HG03025 (cell line): Measurements from ENCODE around the gene PTRH2.
"Not testable (repeated sequence)": the region's sequence is repeated elsewhere in the genome, so short reads cannot be mapped to it uniquely, and the experiment has no call there.

Experiments
- ATAC-seq: cut with Tn5 transposase; IDR thresholded peaks from one replicate; pipeline ENCODE4 v1.9.1; 2021; ENCODE audit warnings: mild to moderate bottlenecking, moderate library complexity; ENCODE audit not compliant: unreplicated experiment, low FRiP score

Gene PTRH2

DNA sequence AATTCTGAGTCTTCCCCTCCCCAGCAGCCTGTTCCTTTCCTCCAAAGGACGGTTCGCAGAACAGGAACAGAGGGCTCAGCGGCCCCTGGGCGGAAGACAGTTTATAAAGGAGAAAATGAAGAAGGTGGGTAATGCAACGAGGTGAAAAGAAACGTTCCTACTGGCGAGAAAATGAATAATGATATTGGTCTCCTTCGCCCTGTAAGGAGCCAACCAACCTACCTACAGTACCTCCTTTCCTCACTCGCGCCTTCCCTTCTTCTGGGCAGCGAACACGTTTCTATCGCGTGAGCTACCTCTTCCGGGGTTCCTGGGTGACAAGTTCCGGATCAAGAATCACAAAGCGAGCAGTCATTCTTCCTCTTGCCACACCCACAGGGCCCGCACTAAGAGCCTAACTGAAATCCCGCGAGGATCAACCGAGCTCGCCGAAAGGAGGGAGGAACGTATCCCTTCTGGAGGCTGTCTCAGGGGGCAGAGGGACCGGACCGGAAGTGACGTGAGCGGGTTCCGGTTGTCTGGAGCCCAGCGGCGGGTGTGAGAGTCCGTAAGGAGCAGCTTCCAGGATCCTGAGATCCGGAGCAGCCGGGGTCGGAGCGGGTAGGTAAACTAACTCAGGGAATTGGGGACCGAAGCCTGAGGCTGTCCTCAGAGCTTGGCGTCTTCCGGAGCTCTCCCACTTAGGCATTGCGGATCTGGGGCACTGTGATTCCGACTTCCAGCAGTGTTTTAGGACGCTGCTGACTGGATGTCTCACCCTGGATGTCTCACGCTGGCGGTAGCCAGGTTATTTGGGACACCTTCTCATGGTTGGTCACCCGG lies at the start of gene PTRH2, which contains the start of gene VMP1:
TSS of gene PTRH2 (minus strand) at position 282 of the 822 bp plus-strand sequence. CDS start 9,452 bp downstream, outside the sequence.
TSS of gene VMP1 (plus strand) at position 506 of the 822 bp plus-strand sequence. CDS start 23,793 bp downstream, outside the sequence.
- peak; percentile 89 for ATAC-seq

GRCh38 chr17:59756236-59756818 lies 49.1 kb upstream of the PTRH2 start:
- no peak for ATAC-seq

DNA sequence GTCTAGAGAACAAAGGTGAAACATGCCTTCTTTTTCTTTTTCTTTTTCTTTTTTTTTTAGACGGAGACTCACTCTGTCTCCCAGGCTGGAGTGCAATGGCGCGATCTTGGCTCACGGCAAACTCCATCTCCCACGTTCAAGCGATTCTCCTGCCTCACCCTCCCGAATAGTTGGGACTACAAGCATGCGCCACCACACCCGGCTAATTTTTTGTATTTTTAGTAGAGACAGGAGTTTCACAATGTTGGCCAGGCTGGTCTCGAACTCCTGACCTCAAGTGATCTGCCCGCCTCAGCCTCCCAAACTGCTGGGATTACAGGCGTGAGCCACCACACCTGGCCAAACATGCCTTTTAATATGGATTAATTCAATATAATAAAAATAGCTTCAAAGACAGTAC lies 47.8 kb upstream of the PTRH2 start:
- ATAC-seq, result not testable (repeated sequence)

- no peak for ATAC-seq
Observed at GRCh38 chr17:59754552-59754951, 47.3 kb upstream of the PTRH2 start.

DNA sequence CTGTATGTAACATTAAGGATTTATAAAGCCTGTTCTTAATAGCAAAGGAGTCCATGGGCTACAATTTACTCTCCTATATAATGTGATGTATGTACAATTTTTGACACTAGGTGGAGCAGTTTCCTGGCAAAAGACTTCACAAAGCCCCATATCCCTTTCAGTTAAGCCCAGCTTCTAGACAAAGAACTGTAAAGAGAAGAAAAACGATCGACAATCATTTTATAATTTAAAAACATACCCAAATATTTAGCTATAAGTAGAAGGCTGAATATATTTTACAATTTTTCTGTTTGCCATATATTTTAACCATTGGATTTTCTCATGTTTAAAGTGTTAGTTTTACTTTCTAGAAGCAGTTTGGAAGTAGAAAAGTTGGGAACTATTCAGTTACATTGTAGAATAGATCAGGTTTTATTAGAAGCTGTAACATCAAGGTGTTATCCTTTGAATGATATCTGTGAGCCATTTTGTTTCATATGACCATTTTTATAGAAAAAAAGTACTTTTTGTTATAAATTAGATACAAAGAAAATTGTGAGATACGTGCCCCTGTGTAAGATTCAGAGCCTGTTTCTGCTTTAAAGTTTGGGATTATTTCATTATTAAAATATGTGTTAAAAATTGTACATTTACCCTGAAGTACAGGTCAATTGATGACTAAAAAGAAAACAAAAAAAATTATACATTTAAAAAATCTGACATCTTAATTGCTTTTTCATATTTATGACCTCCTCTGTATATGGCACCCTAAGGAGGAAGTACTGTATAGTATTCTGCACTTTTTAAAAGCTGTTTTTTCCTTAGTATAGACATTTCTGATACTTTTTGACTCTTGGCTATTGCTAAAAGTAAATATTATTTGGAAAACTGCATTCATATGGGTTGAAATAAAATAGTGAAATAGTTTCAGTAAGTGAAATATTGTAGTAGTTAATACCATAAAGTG lies 46.6 kb upstream of the PTRH2 start:
- no peak for ATAC-seq

- no peak for ATAC-seq
Observed at GRCh38 chr17:59752922-59753321, 45.7 kb upstream of the PTRH2 start.

- no peak for ATAC-seq
Observed at GRCh38 chr17:59752446-59752845, 45.2 kb upstream of the PTRH2 start.

- no peak for ATAC-seq
Observed at GRCh38 chr17:59751955-59752413, 44.8 kb upstream of the PTRH2 start.

DNA sequence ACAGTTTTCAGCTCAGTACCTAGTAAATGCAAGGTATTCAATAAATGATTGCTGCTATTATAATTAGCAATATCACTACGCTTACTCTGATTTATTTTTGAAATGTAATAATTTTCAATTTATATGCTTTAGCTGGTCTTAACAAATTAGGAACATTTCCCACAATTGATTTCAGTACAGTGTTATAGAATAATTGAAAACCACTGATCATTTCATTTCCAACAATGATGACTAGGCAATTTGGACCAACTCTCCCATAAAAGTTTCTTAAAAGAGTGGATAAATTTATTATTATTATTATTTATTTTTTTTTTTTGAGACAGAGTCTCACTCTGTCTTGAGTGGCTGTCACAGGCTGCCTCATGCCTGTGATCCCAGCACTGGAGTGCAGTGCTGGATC lies 41.4 kb upstream of the PTRH2 start:
- ATAC-seq, result no peak

DNA sequence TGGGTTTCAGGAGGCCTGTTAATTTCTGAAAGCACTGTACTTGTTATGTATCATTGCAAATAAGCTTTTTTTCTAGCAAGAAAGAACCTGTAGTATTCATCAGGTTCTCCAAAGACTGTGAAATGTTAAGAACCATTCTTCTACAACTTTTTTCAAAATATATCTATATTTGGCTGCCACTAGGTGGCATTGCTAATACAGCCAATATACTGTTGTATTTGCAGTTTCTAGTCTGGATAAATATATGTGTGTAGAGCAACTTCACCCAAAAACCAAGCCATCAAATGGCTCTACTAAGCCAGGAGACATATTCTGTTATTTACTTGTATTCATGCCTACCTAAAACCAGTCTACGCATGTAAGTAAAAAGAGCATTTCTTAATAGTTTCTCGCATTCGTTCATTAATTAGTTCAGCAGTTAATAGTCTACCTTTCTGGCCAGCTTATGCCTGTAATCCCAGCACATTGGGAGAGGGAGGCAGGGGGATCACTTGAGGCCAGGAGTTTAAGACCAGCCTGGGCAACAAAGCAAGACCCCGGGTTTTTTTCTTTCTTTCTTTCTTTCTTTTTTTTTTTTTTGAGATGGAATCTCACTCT lies 39.7 kb upstream of the PTRH2 start:
- no peak for ATAC-seq

GRCh38 chr17:59745040-59745439 lies 37.8 kb upstream of the PTRH2 start:
- ATAC-seq, result no peak

GRCh38 chr17:59743842-59744241 lies 36.6 kb upstream of the PTRH2 start:
- ATAC-seq, result no peak

DNA sequence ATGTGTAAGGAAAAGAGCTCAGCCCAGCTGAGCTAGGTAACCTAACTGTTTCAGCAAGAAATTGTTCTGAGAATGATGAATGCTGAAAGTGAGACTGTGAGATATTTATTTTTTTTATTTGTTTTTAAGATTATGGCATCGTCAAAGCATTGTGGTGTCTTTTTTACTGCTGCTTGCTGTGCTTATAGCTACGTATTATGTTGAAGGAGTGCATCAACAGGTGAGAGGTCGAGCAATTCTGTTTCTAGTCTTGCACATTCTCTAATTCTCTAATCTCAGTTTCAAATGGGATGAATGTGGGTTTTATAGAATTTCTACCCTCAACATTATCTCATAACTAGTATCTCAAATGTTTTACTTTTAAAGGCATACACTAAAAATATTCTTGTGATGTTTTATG lies 30.1 kb upstream of the PTRH2 start:
- ATAC-seq, result no peak

DNA sequence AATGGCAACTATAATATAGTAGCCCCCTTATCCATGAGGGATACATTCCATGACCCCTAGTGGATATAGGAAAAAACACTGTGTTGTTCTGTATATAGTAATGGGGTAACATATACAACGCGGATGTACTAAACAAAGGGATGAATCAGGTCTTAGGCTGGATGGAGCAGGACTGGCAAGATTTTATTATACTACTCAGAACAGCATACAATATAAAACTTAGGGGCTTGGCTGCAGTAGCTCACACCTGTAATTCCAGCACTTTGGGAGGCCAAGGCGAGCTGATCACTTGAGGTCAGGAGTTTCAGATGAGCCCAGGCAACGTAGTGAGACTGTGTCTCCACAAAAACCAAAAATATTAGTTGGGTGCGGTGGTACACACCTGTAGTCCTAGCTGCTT lies 27.0 kb upstream of the PTRH2 start:
- ATAC-seq, result no peak

- ATAC-seq, result no peak
Observed at GRCh38 chr17:59733697-59734096, 26.5 kb upstream of the PTRH2 start.

DNA sequence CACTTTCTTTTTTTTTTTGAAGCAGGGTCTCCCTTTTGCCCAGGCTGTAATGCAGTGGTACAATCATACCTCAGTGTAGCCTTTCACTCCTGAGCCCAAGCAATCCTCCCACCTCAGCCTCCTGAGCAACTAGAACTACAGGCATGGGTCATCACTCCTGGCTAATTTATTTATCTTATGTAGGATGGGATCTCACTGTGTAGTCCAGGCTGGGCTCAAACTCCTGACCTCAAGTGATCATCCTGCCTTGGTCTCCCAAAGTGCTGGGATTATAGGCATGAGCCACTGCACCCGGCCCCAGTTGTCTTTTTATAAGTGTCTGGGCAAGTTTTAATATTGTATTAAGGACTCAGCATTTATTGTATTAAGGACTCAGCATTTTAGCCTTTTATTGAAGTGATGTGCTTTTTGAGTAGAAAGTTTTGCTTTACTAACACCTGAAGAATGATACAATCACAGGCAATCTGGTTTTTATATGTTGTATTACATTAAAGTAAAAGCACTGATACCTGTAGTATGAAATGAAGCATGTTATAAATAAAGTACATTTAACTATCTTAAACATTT lies 23.1 kb upstream of the PTRH2 start:
- ATAC-seq, result no peak

- ATAC-seq, result no peak
Observed at GRCh38 chr17:59727817-59728533, 20.7 kb upstream of the PTRH2 start.

- ATAC-seq, result no peak
Observed at GRCh38 chr17:59725691-59726090, 18.5 kb upstream of the PTRH2 start.

DNA sequence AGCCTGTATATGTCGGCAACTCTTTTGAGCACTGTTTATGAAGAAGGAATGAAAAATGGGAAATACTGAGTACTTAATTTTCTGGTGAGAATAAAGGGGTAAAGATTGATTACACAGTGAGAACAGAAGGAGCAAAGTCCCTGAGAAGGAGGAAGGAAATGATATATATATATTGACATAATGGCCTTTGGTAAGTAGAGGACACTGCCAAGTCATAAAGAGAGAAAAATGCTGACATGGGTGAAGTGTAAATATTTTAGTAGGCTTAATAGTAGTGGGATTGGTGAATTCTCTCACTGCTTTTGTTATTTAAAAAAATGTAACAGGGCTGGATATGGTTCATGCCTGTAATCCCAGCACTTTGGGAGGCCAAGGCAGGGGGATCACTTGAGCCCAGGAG lies 16.4 kb upstream of the PTRH2 start:
- ATAC-seq, result no peak
